Measurements from ENCODE around the gene NAIF1. TPM values are rescaled to one million over a fixed set of nuclear protein-coding genes. Genes with fewer than 3 reads are reported as not detected.

The NAIF1 gene
- total RNA-seq, 1 donor from 2014 or later: 8.8 TPM

GRCh38 chr9:128080206-128080605 is 13.1 kb upstream of the NAIF1 start:
- H3K36me3 Mint-ChIP-seq (ENCODE audit: low read depth): no peaks in the 10 kb centered on the region
- H3K9me3 Mint-ChIP-seq (ENCODE audit: low read depth): no peaks in the 10 kb centered on the region
- no peaks in the 10 kb centered on the region for H3K27me3 Mint-ChIP-seq (ENCODE audit: low read depth)

GRCh38 chr9:128078504-128079434 is 11.6 kb upstream of the NAIF1 start:
- H3K4me1 Mint-ChIP-seq (ENCODE audit: low read depth): peaks cover 36% of the 10 kb centered on the region
- no peaks in the 10 kb centered on the region for H3K9me3 Mint-ChIP-seq (ENCODE audit: low read depth)
- no peak for DNase-seq (ENCODE audit: low spot score)
- H3K27ac Mint-ChIP-seq (ENCODE audit: unreplicated experiment): peak overlapping the region; percentile 70
- no peak overlapping the region for H3K4me3 Mint-ChIP-seq (ENCODE audit: unreplicated experiment)
- TF ChIP-seq, protein P1, sequence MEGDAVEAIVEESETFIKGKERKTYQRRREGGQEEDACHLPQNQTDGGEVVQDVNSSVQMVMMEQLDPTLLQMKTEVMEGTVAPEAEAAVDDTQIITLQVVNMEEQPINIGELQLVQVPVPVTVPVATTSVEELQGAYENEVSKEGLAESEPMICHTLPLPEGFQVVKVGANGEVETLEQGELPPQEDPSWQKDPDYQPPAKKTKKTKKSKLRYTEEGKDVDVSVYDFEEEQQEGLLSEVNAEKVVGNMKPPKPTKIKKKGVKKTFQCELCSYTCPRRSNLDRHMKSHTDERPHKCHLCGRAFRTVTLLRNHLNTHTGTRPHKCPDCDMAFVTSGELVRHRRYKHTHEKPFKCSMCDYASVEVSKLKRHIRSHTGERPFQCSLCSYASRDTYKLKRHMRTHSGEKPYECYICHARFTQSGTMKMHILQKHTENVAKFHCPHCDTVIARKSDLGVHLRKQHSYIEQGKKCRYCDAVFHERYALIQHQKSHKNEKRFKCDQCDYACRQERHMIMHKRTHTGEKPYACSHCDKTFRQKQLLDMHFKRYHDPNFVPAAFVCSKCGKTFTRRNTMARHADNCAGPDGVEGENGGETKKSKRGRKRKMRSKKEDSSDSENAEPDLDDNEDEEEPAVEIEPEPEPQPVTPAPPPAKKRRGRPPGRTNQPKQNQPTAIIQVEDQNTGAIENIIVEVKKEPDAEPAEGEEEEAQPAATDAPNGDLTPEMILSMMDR (IDR thresholded peaks at IDR 0.05): no peak
- H3K27me3 Mint-ChIP-seq (ENCODE audit: low read depth): no peaks in the 10 kb centered on the region
- no peaks in the 10 kb centered on the region for H3K36me3 Mint-ChIP-seq (ENCODE audit: low read depth)

More at GRCh38 chr9:128080206-128080605, 13.1 kb upstream of the NAIF1 start:
- H3K4me1 Mint-ChIP-seq (ENCODE audit: low read depth): peaks cover 43% of the 10 kb centered on the region
- TF ChIP-seq, protein P1 (IDR thresholded peaks at IDR 0.05): no peak
- H3K4me3 Mint-ChIP-seq (ENCODE audit: unreplicated experiment): no peak overlapping the region
- H3K27ac Mint-ChIP-seq (ENCODE audit: unreplicated experiment): no peak overlapping the region
- DNase-seq (ENCODE audit: low spot score): no peak

- no peak for DNase-seq (ENCODE audit: low spot score)
- H3K27ac Mint-ChIP-seq (ENCODE audit: unreplicated experiment): no peak overlapping the region
- H3K4me3 Mint-ChIP-seq (ENCODE audit: unreplicated experiment): no peak overlapping the region
- no peaks in the 10 kb centered on the region for H3K36me3 Mint-ChIP-seq (ENCODE audit: low read depth)
- H3K9me3 Mint-ChIP-seq (ENCODE audit: low read depth): no peaks in the 10 kb centered on the region
- H3K27me3 Mint-ChIP-seq (ENCODE audit: low read depth): no peaks in the 10 kb centered on the region
- TF ChIP-seq, protein P1 (IDR thresholded peaks at IDR 0.05): no peak
- peaks cover 41% of the 10 kb centered on the region for H3K4me1 Mint-ChIP-seq (ENCODE audit: low read depth)
These were observed 10.9 kb upstream of the NAIF1 start for GRCh38 chr9:128077847-128078503.

DNA sequence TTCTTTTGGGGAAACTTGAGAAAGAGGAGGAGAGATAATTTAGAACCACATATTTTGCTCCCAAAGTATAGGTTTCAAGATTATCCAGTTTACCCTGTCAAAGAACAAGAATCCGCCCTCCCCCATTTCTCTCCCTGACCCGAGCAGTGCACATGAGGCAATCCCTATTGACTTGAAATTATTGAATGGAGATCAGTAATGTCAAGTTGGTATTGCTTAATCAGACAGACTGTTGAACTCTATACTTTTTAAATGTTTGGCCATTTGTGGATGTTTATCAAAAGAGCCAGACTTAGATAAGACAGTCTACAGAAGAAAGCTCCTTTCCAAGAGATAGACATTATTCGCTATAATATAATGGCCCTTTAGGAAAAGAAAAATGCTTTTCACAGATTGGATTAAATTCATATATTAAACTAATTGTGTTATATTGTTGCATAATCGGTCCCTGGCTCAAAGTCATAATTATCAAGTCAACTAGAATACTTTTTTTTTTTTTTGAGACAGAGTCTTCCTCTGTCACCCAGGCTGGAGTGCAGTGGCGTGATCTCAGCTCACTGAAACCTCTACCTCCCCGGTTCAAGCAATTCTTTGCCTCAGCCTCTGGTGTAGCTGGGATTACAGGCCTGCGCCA is 6.2 kb upstream of the NAIF1 start:
- no peak for DNase-seq (ENCODE audit: low spot score)
- TF ChIP-seq, protein P1 (IDR thresholded peaks at IDR 0.05): no peak
- Mint-ChIP-seq H3K27me3 (ENCODE audit: low read depth) (no peaks in the 10 kb centered on the region), H3K4me1 (ENCODE audit: low read depth) (peaks cover 43% of the 10 kb centered on the region), H3K36me3 (ENCODE audit: low read depth) (no peaks in the 10 kb centered on the region), H3K4me3 (ENCODE audit: unreplicated experiment) (no peak overlapping the region), H3K9me3 (ENCODE audit: low read depth) (no peaks in the 10 kb centered on the region), H3K27ac (ENCODE audit: unreplicated experiment) (peak overlapping the region; percentile 95)

Data from chondrocyte (in vitro differentiated cells).